GM12878 (cell line): ENCODE data around the gene CREBRF.

Experiments
- CTCF ChIP-seq, 3 experiments: IDR thresholded peaks in 2 of 3; conservative IDR thresholded peaks in 1 of 3; 2 replicates each; pipeline ENCODE4 v1.5.1; 2011; ENCODE audit warnings: low read depth in 3 of 3, low read length in 3 of 3, mild to moderate bottlenecking in 3 of 3, control low read depth in 2 of 3, moderate library complexity in 2 of 3, inconsistent platforms in 1 of 3, mixed read lengths in 1 of 3; ENCODE audit not compliant: control insufficient read depth in 2 of 3, insufficient read depth in 1 of 3; ENCODE audit errors: extremely low read depth in 1 of 3
- EP300 ChIP-seq, 2 experiments: fragments of 150-350 bp in 1 of 2; IDR thresholded peaks; 2 replicates each; pipeline ENCODE4 v1.6.1; 2011 to 2012; ENCODE audit warnings: low read depth in 2 of 2, low read length in 2 of 2, borderline replicate concordance in 1 of 2, improper control_type of control experiment in 1 of 2, inconsistent platforms in 1 of 2; ENCODE audit not compliant: control insufficient read depth in 1 of 2
- EZH2 ChIP-seq: IDR thresholded peaks from 2 replicates; pipeline ENCODE4 v1.6.1; 2012; ENCODE audit warnings: low read depth, mild to moderate bottlenecking, control low read depth, inconsistent platforms, low read length, borderline replicate concordance; ENCODE audit not compliant: control insufficient read depth
- JUND ChIP-seq: IDR thresholded peaks from 2 replicates; pipeline ENCODE4 v1.6.1; 2012; ENCODE audit warnings: low read depth, mild to moderate bottlenecking, low read length, improper control_type of control experiment, moderate library complexity
- MYC ChIP-seq: IDR thresholded peaks from 2 replicates; pipeline ENCODE4 v1.6.1; 2011; ENCODE audit warnings: mild to moderate bottlenecking, low read length, moderate library complexity, inconsistent platforms; ENCODE audit not compliant: insufficient read depth, insufficient replicate concordance, insufficient read length, severe bottlenecking
- POLR2AphosphoS5 ChIP-seq: IDR thresholded peaks from 2 replicates; pipeline ENCODE4 v1.6.1; 2011; ENCODE audit warnings: mild to moderate bottlenecking, low read length, inconsistent platforms
- RAD21 ChIP-seq: IDR thresholded peaks from 2 replicates; pipeline ENCODE4 v1.6.1; 2011; ENCODE audit warnings: mild to moderate bottlenecking, low read depth, low read length, moderate library complexity; ENCODE audit not compliant: insufficient read depth
- SIN3A ChIP-seq: IDR thresholded peaks from 2 replicates; pipeline ENCODE4 v1.6.1; 2012; ENCODE audit warnings: low read depth, low read length, improper control_type of control experiment
- SUZ12 ChIP-seq: fragments of 200-600 bp; sonication (generic); IDR thresholded peaks from one replicate; pipeline ENCODE4 v1.6.1; 2018; ENCODE audit warnings: antibody characterized with exemption, mild to moderate bottlenecking; ENCODE audit not compliant: unreplicated experiment
- TAF1 ChIP-seq: IDR thresholded peaks from 2 replicates; pipeline ENCODE4 v1.6.1; 2011; ENCODE audit warnings: mild to moderate bottlenecking, low read depth, low read length, borderline replicate concordance
- USF2 ChIP-seq: IDR thresholded peaks from 2 replicates; pipeline ENCODE4 v1.6.1; 2011; ENCODE audit warnings: low read depth, low read length, improper control_type of control experiment, borderline replicate concordance
- WRNIP1 ChIP-seq: IDR thresholded peaks from 2 replicates; pipeline ENCODE4 v1.6.1; 2011; ENCODE audit warnings: low read depth, low read length, improper control_type of control experiment, borderline replicate concordance

- no peak for TF ChIP-seq CTCF (IDR thresholded peaks at IDR 0.05 in 2 of 3, conservative IDR thresholded peaks at IDR 0.05 in 1 of 3; ENCODE audit: control insufficient read depth in 2 of 3, extremely low read depth in 1 of 3, insufficient read depth in 1 of 3, low read depth in 3 of 3, low read length in 3 of 3)
- TF ChIP-seq MYC: no peak
- TF ChIP-seq SUZ12: no peak
- TF ChIP-seq USF2: no peak
- no peak for TF ChIP-seq POLR2AphosphoS5
- TF ChIP-seq JUND: no peak
- TF ChIP-seq EZH2: no peak
- no peak for TF ChIP-seq RAD21
- no peak for TF ChIP-seq WRNIP1
- no peak for TF ChIP-seq SIN3A
- TF ChIP-seq EP300 (IDR thresholded peaks at IDR 0.05; ENCODE audit: borderline replicate concordance in 1 of 2, control insufficient read depth in 1 of 2, low read depth in 2 of 2, low read length in 2 of 2): no peak
- TF ChIP-seq TAF1: no peak
Observed at GRCh38 chr5:173123416-173123815, 67.3 kb downstream of the CREBRF start.
